NCI-H2196 (cell line): ENCODE data around the gene TPSAB1.
"Not testable (repeated sequence)": the region's sequence is repeated elsewhere in the genome, so short reads cannot be mapped to it uniquely, and the experiment has no call there.

Experiments used
- DNase-seq: peaks from one replicate; lab custom pipeline; 2025; ENCODE audit not compliant: unreplicated experiment; lab: John Stamatoyannopoulos, UW

The TPSAB1 gene

GRCh38 chr16:1240436-1240835, at the start of gene TPSAB1:
Gene TPSAB1 (plus strand): TSS chr16:1240705. CDS start chr16:1240939, 234 bp downstream.
- not testable (repeated sequence) for DNase-seq

GRCh38 chr16:1190789-1191188, 49.7 kb upstream of the TPSAB1 start:
- not testable (repeated sequence) for DNase-seq

- no peak for DNase-seq
Observed at GRCh38 chr16:1192384-1193073, 48.0 kb upstream of the TPSAB1 start.

- peak; percentile 93 for DNase-seq
Observed at GRCh38 chr16:1193143-1193824, 47.2 kb upstream of the TPSAB1 start.

GRCh38 chr16:1193825-1194581, 46.5 kb upstream of the TPSAB1 start:
- no peak for DNase-seq

GRCh38 chr16:1194665-1195392, 45.7 kb upstream of the TPSAB1 start:
- DNase-seq, result peak; percentile 7

GRCh38 chr16:1195393-1195666, 45.2 kb upstream of the TPSAB1 start:
- no peak for DNase-seq

- no peak for DNase-seq
Observed at GRCh38 chr16:1196494-1196893, 44.0 kb upstream of the TPSAB1 start.

GRCh38 chr16:1197237-1197866, 43.2 kb upstream of the TPSAB1 start:
- DNase-seq, result peak; percentile 37

GRCh38 chr16:1198194-1198593, 42.3 kb upstream of the TPSAB1 start:
- DNase-seq, result no peak

- DNase-seq, result not testable (repeated sequence)
Observed at GRCh38 chr16:1198671-1199346, 41.7 kb upstream of the TPSAB1 start.

- DNase-seq, result no peak
Observed at GRCh38 chr16:1199347-1200013, 41.0 kb upstream of the TPSAB1 start.

GRCh38 chr16:1200014-1200627, 40.4 kb upstream of the TPSAB1 start:
- DNase-seq, result no peak

- no peak for DNase-seq
Observed at GRCh38 chr16:1201444-1201843, 39.1 kb upstream of the TPSAB1 start.

- DNase-seq, result no peak
Observed at GRCh38 chr16:1202274-1202673, 38.2 kb upstream of the TPSAB1 start.

GRCh38 chr16:1204933-1205332, 35.6 kb upstream of the TPSAB1 start:
- DNase-seq, result no peak

GRCh38 chr16:1206326-1206725, 34.2 kb upstream of the TPSAB1 start:
- no peak for DNase-seq

- no peak for DNase-seq
Observed at GRCh38 chr16:1206786-1207185, 33.7 kb upstream of the TPSAB1 start.

GRCh38 chr16:1208239-1208830, 32.2 kb upstream of the TPSAB1 start:
- DNase-seq, result no peak
